Activated CD4-positive, alpha-beta T cell treated with anti-CD3 and anti-CD28 coated beads, Interleukin-2, amount 10 ng/mL, durations not matched to agents 24 days and 14 days (primary cell): ENCODE data around the gene ATP2A2. TPM values are rescaled to one million over a fixed set of nuclear protein-coding genes. Genes with fewer than 3 reads are reported as not detected.

ENCODE experiments used
- total RNA-seq: library from RNA; stranded (reverse); gene quantifications from 2 replicates; pipeline ENCODE4 v1.2.3, GENCODE V29; 2022

Gene ATP2A2
- total RNA-seq, 1 donor from 2014 or later: 222 TPM

Other genes starting within 250 kb of the ATP2A2 start
- gene C12orf76, start 232.7 kb upstream of the ATP2A2 start, total RNA-seq: 21.3 and 25.1 TPM in 2 replicates
- 1.5 and 1.6 TPM in 2 replicates for gene IFT81, start 156.9 kb upstream of the ATP2A2 start, total RNA-seq
- 71.4 and 77.4 TPM in 2 replicates for gene ANAPC7, start 122.5 kb downstream of the ATP2A2 start, total RNA-seq
- gene ARPC3, start 169.1 kb downstream of the ATP2A2 start, total RNA-seq: 285 and 300 TPM in 2 replicates
- gene GPN3, start 187.0 kb downstream of the ATP2A2 start, total RNA-seq: 60.0 and 62.8 TPM in 2 replicates
- 53.7 and 54.4 TPM in 2 replicates for gene FAM216A, start 187.6 kb downstream of the ATP2A2 start, total RNA-seq
- 101 and 106 TPM in 2 replicates for gene VPS29, start 220.9 kb downstream of the ATP2A2 start, total RNA-seq
- gene RAD9B, start 221.1 kb downstream of the ATP2A2 start, total RNA-seq: 0.37 and 0.95 TPM in 2 replicates